Measurements from ENCODE around the gene COBLL1.

Gene COBLL1

DNA sequence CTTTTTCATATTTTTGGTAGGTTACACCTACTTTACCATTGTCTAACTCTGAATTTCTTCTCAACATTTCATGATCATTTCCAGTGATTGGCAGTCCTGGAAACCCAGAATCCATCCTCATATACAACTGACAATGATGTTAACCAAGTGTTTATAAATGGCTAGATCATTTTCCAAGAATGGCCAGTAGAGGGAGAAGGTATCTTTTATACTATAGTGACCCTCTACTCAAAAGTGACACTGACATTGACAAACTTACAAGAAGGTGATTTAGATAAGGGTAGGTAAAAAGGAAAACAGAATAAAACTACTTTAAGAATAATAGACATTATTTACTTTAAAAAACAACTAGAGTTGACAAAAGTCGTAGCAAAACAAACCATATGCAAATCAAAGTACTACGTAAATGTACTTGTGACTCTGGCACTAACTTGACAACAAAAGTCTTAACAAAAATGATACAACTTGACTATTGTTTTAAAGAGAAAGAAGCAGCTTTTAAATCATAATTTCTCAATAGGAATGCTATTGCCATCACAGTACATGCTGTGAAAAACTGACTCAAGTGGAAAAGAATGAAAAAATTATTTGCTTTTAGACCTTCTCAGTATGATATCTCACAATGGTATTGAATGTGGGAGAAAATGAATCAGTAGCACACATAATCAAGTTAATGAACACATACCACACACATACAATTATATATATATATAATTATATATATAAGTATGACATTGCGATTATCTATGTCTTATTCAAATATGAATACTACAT, 143.7 kb downstream of the COBLL1 start:
- H3K4me3 ChIP-seq (ENCODE audit: severe bottlenecking): no peak overlapping the region
- H3K27me3 ChIP-seq (ENCODE audit: insufficient read depth, poor library complexity, severe bottlenecking): no peaks in the 10 kb centered on the region
- TF ChIP-seq, protein P1, sequence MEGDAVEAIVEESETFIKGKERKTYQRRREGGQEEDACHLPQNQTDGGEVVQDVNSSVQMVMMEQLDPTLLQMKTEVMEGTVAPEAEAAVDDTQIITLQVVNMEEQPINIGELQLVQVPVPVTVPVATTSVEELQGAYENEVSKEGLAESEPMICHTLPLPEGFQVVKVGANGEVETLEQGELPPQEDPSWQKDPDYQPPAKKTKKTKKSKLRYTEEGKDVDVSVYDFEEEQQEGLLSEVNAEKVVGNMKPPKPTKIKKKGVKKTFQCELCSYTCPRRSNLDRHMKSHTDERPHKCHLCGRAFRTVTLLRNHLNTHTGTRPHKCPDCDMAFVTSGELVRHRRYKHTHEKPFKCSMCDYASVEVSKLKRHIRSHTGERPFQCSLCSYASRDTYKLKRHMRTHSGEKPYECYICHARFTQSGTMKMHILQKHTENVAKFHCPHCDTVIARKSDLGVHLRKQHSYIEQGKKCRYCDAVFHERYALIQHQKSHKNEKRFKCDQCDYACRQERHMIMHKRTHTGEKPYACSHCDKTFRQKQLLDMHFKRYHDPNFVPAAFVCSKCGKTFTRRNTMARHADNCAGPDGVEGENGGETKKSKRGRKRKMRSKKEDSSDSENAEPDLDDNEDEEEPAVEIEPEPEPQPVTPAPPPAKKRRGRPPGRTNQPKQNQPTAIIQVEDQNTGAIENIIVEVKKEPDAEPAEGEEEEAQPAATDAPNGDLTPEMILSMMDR (IDR thresholded peaks at IDR 0.05; ENCODE audit: poor library complexity, severe bottlenecking): peak; percentile 79
- peaks cover 69% of the 10 kb centered on the region for H3K36me3 ChIP-seq (ENCODE audit: low read depth)
- DNase-seq (ENCODE audit: low spot score): no peak
- H3K27ac ChIP-seq (ENCODE audit: poor library complexity, severe bottlenecking): no peak overlapping the region
- H3K4me1 ChIP-seq (ENCODE audit: insufficient read depth, poor library complexity, severe bottlenecking): no peaks in the 10 kb centered on the region
- H3K9me3 ChIP-seq (ENCODE audit: severe bottlenecking): no peaks in the 10 kb centered on the region
- ATAC-seq (ENCODE audit: low read depth): 0 out of 3 replicates have a peak, but pooled peaks have one; percentile 31

DNA sequence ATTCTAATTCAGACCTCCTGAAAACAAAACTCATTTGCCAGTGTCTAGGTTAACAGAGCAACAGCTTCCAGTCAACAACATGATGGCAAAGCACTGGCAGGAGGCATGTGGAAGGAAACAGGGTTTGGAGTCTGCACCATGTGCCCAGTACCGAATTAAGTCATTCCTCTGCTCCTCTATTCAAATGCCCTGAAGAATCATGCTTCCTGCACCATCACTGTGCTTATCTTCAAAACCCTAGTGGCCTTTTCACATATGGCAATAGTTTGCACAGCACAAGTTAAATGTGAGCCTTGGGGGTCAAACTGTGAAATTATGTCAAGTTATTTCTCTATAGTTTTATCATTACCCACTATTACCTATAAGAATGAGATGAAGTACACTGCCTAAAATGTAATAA, 145.0 kb downstream of the COBLL1 start:
- Histone ChIP-seq H3K9me3 (ENCODE audit: severe bottlenecking) (no peaks in the 10 kb centered on the region), H3K4me1 (ENCODE audit: insufficient read depth, poor library complexity, severe bottlenecking) (no peaks in the 10 kb centered on the region), H3K27me3 (ENCODE audit: insufficient read depth, poor library complexity, severe bottlenecking) (no peaks in the 10 kb centered on the region), H3K27ac (ENCODE audit: poor library complexity, severe bottlenecking) (no peak overlapping the region), H3K4me3 (ENCODE audit: severe bottlenecking) (no peak overlapping the region), H3K36me3 (ENCODE audit: low read depth) (peaks cover 74% of the 10 kb centered on the region)
- ATAC-seq (ENCODE audit: low read depth) (no peak), DNase-seq (ENCODE audit: low spot score) (no peak)
- TF ChIP-seq, protein P1 (IDR thresholded peaks at IDR 0.05; ENCODE audit: poor library complexity, severe bottlenecking): no peak

DNA sequence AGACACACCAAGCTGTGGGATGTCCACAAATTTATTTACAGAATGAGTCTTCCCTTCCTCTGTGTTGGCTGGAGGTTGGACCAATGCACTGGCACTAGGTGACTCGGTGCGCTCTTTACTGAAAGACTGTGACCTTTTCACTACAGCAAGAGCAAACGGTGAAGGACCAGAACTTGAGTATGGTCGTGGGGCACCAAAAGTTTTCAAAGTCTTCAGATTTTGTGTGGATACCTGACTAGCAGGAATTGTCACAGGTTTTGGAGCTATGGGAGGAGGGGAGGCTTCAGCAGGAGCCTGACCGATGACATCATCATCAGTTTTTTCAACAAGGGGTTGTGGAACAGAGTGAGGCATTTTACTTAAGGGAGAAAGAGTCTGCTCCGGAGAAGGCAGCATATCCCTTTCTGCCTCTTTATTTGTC, 147.3 kb downstream of the COBLL1 start:
- H3K36me3 ChIP-seq (ENCODE audit: low read depth): peaks cover 67% of the 10 kb centered on the region
- DNase-seq (ENCODE audit: low spot score) (no peak), ATAC-seq (ENCODE audit: low read depth) (no peak)
- no peaks in the 10 kb centered on the region for H3K4me1 ChIP-seq (ENCODE audit: insufficient read depth, poor library complexity, severe bottlenecking)
- H3K9me3 ChIP-seq (ENCODE audit: severe bottlenecking): no peaks in the 10 kb centered on the region
- TF ChIP-seq, protein P1 (IDR thresholded peaks at IDR 0.05; ENCODE audit: poor library complexity, severe bottlenecking): no peak
- no peaks in the 10 kb centered on the region for H3K27me3 ChIP-seq (ENCODE audit: insufficient read depth, poor library complexity, severe bottlenecking)
- H3K27ac ChIP-seq (ENCODE audit: poor library complexity, severe bottlenecking): no peak overlapping the region
- no peak overlapping the region for H3K4me3 ChIP-seq (ENCODE audit: severe bottlenecking)

DNA sequence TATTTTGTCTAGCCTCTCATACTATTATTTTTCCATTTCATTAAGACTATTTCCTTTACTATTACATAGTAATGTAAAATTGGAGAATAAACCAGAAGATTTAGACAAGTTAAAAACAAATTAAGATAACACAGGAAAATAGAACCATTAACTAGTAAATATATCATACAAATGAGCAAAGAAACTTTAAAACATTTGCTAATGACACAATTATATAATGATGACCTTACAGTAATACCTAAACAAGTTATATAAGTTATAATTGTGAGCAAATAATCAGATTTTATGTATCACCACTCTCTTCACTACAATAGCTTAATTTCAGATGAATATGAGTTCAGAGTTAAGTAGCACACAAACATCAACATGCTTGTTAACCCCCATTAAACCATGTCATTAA, 147.8 kb downstream of the COBLL1 start:
- no peaks in the 10 kb centered on the region for H3K4me1 ChIP-seq (ENCODE audit: insufficient read depth, poor library complexity, severe bottlenecking)
- peaks cover 66% of the 10 kb centered on the region for H3K36me3 ChIP-seq (ENCODE audit: low read depth)
- TF ChIP-seq, protein P1 (IDR thresholded peaks at IDR 0.05; ENCODE audit: poor library complexity, severe bottlenecking): no peak
- ATAC-seq (ENCODE audit: low read depth) (no peak), DNase-seq (ENCODE audit: low spot score) (no peak)
- no peak overlapping the region for H3K4me3 ChIP-seq (ENCODE audit: severe bottlenecking)
- H3K9me3 ChIP-seq (ENCODE audit: severe bottlenecking): no peaks in the 10 kb centered on the region
- no peak overlapping the region for H3K27ac ChIP-seq (ENCODE audit: poor library complexity, severe bottlenecking)
- H3K27me3 ChIP-seq (ENCODE audit: insufficient read depth, poor library complexity, severe bottlenecking): no peaks in the 10 kb centered on the region

DNA sequence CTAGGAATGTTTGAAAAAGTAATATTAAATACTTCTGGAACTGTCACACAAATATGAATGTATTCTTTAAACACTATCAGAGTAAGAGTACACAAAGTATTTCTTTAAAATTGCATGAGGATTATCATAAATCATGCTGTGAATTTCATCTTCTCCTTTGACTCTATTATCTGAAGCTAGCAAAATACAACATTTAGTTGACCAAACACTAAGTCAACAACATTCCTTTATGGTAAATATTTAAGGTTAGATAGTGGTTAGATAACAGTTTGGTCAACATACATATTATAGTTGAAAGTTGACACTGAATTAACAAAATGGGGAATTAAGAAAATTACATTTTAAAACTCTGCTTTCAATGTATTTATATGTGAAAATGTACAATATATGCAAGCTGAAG, 148.2 kb downstream of the COBLL1 start:
- TF ChIP-seq, protein P1 (IDR thresholded peaks at IDR 0.05; ENCODE audit: poor library complexity, severe bottlenecking): no peak
- H3K27ac ChIP-seq (ENCODE audit: poor library complexity, severe bottlenecking): no peak overlapping the region
- H3K4me3 ChIP-seq (ENCODE audit: severe bottlenecking): no peak overlapping the region
- H3K27me3 ChIP-seq (ENCODE audit: insufficient read depth, poor library complexity, severe bottlenecking): no peaks in the 10 kb centered on the region
- DNase-seq (ENCODE audit: low spot score) (no peak), ATAC-seq (ENCODE audit: low read depth) (no peak)
- H3K9me3 ChIP-seq (ENCODE audit: severe bottlenecking): no peaks in the 10 kb centered on the region
- no peaks in the 10 kb centered on the region for H3K4me1 ChIP-seq (ENCODE audit: insufficient read depth, poor library complexity, severe bottlenecking)
- H3K36me3 ChIP-seq (ENCODE audit: low read depth): peaks cover 67% of the 10 kb centered on the region

All from RWPE2 (cell line).